GM19452 (cell line): ENCODE data around the gene MAN1A1.

Source experiments
- ATAC-seq: cut with Tn5 transposase; IDR thresholded peaks from one replicate; pipeline ENCODE4 v1.9.1; 2021; ENCODE audit not compliant: unreplicated experiment

The MAN1A1 gene

DNA sequence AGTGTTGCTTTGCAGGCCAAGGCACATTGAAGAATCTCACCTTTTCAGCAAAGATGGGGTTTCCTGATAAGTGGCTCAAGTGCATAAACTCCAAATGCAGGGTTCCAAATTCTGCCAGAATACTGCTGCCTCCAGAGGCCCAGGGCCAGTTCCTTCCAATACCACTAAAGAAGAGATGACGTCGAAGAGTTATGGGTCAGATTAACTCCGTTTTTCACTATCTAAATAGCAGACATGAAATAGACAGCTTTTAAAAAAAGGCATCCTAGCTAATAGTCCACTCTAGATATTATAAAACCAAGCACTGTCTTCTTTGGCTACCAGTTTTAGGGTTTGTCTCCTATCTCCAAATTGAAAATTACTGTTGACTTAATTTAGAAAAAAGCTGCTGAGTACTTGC, 144.8 kb downstream of the MAN1A1 start:
- ATAC-seq, result no peak

DNA sequence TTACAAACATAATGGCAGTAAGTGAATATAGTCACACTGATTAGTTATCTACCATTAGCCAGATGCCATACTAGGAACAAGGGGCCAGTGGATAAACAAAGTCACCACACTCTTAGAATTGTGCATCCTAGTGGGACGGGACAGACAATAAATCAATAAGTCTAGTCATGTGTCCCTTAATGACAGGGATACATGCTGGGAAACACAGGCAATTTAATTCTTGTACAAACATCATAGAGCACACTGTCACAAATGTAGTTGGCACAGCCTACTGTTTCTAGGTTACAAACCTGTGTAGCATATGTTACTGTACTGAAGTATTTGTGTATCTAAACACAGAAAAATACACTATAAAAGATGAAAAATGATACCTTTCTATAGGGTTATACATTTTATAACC, 148.1 kb downstream of the MAN1A1 start:
- no peak for ATAC-seq

DNA sequence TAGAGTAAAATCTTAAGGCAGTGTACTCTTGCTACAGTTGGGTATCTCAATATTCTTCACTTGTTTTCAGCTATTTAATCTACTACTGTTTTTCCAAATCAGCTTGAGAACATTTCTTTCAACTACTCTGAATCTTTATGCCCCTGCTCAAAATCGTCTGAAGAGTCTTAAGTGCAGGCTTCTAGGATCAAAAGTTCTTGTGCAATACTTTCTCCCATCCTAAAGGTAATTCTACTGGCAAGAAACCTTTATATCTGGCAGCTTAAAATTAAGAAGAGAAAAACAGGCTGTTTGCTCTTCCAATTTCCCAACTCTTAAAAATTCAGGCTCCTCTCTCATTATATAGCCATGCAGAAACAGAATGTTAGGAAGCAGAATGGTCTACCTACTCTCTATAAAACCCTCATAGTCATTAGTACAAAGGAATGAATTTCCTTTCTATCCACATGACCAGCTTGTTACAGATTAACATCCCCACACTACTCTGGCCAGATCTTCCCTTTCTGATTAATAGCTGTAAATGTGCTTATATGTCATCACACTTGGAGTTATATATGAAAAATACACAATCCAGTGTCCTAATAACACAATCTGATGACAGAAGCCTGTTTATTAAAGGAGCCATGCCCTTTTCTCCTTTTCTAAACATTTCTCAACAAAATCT, 148.9 kb downstream of the MAN1A1 start:
- no peak for ATAC-seq

DNA sequence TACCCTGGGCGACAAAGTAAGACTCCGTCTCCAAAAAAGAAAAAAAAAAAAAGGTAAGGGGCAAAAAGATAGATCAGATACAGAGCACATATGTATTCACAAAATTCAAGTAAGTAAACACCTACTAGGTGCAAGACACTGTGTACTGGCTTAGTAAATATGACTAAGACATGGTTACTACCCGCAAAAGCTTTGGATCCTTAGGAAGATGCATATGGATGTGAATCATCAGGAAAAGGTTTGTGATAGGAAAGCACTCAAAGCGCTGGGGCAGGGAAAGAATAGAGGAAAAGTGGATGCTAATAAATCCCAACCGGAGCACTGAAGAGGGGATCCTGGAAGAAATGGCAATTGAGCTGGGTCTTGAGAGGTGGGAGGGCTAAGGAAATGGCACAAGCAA, 152.3 kb downstream of the MAN1A1 start:
- ATAC-seq, result no peak

DNA sequence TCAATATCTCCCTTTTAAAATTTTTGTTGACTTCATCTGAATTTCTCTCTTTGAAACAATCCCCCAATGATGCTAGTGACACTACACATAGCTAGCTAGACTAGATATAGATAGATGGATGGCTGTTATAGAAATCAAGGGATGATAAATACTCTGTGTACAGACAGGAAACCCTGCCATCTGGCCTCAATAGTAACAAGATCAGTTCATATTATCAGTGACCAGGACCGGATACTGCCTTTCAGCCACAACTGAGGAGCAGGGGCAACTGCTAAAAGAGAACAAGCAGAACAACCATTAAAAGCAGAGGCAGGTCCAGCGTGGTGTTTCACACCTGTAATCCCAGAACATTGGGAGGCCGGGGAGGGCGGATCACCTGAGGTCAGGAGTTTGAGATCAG, 152.8 kb downstream of the MAN1A1 start:
- ATAC-seq, result no peak

DNA sequence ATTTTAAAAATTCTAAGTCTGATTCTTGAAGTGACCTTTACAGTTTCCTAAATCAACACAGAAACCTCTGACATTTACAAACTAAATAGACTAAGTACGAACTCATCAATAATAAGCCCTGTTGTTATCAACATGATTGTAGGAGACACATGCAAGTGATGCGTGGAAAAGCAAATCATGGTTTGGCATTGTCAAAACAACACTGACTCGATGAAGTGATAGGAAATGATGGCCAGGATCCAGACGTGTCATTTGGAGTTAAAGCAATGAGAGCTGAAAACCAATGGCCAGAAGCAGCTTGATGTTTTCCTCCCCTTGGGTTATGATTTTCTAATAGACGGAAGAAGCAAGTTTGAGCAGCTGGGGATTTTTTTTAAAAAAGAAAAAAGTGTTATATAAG, 153.7 kb downstream of the MAN1A1 start:
- ATAC-seq, result no peak

DNA sequence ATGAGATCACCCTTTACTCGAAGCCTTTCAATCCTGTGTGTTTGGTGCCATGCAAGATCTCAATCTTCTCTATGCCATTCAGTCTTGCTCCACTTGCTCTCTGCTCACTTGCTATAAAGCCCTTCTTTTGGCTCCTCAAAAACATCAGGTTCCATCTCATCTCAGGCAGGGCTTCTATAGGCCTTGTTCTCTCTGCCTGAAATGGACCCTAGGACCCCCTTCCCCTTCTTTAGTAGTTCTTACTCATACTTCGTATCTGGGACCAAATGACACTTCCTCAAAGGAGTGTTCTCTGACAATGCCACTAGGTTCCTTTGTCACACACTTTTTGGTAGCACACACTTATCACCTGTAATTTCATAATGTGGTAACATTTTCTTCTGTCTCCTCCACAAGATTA, 154.4 kb downstream of the MAN1A1 start:
- ATAC-seq, result no peak

DNA sequence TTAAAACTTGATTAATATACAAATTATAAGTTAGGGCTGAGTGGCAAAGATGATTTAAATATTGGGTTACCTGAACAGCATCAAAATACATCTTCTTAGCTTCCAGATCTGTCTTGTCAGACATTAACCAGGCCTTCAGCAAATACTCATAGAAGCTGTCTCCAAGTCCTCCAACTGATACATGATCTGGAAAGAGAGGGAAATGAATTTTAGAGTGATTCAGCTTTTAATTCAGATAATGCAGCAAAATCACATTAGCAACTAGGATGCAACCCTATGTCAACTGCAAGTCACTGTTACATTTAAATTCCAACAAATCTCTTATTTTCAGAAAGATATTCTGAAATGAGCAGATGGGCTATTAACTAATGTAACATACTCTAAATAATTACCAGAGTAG, 155.9 kb downstream of the MAN1A1 start:
- no peak for ATAC-seq

DNA sequence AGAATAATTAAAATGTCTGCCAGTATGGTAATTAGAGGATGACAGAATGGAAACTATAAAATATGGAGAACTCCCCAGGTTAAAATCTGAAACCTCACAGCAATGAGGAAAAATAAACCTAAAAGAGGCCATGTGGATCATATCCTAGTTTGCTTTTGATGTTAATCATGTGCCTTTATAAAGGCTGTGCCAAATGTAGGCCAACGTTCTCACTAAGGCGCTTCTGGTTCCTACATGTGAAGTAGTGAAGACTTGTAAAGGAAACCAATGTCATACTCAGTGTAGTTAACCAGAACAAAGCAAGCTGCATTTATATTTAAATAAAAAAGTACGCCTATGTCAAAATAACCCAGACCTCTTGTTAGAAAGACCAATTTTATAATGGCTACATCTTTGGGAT, 157.4 kb downstream of the MAN1A1 start:
- no peak for ATAC-seq

DNA sequence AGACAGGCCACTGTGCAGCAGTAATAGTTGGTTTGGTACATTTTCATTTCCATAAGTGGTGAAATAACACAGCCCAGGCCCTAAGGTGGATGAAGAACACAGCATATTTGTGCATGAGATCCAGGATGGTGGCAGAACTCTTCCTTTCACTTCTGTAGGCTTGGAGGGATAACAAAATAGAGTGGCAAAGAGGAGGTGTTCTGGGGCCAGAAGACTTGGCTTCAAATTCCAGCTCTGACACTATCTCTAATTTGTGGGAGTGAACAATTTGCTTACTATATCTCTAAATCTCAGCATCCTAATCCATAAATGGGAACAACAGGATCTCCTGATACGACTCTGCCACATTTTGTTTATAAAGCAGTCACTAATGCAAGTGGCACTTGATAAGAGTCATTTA, 159.4 kb downstream of the MAN1A1 start:
- ATAC-seq, result no peak

DNA sequence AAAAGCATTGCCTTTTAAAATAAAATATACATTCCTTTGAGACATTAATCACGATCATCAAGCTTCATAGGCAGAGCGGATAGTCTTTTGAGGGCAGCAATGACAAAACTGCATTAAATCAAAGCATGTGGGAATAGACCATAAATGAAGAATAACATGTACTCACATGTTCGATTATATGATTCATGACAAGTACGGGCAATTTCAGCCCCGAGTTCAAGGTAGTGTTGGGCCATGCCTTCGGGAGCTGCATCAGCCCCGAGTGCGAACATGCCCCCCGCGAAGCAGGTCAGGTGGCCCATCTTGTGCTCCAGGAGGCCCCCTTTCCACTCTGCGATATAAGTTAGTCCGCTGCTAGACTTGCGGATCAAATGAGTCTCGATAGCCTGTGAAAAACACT, 160.1 kb downstream of the MAN1A1 start:
- ATAC-seq, result no peak

DNA sequence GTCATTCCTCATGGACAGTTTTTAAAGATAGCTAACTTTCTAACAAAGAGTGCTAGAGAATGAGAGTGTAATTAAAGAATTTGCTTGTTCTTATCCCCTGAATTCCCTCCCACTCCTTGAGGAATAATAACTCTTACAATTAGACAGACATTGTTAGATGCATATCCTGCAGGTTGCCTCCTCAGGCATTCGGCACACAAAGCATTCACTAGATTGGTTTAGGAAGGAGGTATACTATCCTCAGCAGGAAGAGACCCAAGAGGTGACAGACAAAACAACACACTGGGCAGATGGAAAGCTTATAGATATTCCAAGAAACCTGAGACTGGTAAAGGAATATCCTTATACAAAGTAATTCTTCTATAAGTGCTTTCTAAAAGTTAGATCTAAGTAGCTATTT, 162.0 kb downstream of the MAN1A1 start:
- no peak for ATAC-seq

DNA sequence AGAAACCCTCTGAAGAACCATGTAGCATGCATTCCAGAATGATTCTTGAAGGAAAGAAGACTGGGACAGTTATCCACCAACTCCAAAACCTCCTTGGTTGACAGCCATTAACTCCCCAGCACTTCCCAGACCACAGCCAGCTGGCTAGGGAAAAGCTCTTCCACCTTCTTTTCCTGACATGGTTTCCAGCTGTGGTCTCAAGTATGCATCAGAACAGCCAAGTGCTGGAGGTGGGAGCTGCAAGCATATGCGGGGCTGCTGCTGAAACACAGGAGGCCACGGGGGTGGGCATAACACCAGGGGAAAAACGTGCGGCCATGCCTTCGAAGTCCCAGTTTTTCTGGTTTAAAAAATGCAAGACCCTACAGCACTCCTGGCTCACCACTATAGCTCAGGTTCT, 163.1 kb downstream of the MAN1A1 start:
- ATAC-seq, result no peak

DNA sequence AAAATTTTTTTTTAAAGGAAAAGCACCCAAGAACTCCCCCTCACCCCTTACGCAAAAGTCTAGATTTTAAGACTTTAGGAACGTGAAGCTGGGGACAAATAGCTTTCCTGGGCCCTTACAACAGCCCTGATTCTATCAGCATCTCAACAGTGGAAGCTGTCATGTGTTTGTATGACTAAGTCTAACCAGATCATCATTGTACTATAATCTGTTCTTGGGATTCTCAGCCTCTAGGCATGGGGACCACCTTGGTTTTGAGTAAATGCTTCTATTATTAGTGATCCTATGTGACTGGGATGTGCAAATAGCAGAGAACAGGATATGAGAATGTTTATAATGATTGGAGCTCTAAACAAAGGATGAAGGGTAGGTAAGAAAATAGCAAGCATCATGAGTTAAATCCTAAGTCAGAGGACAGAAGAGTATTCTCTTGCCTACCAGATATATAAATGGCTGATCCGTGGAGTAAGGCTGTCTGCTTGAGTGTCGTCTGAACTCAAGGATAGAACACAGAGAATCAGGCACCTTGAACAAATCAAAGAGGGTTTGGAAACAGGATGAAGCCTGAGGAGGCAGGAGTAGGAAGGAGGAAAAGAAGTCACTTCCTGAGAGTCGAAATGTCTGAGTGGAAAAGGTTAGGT, 165.4 kb downstream of the MAN1A1 start:
- no peak for ATAC-seq

DNA sequence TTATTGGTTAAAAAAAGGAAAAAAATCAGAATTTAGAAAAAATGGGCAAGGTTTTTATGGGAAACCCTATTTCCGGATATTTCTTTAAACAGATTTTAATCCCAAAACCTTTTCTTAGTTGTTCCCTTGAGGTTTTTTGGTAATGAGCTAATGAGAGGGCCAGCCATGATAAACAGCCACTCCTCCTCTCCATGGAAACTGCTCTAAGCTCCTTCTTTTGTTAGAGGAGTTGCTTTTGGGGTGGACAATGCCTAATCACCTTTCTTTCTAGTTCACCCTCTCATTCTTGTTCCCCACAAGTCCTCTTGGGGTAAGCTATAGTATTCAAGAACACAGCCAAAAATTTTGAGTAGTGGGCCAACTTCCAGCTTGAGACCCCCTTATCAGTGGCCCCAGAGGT, 166.1 kb downstream of the MAN1A1 start:
- ATAC-seq, result no peak

DNA sequence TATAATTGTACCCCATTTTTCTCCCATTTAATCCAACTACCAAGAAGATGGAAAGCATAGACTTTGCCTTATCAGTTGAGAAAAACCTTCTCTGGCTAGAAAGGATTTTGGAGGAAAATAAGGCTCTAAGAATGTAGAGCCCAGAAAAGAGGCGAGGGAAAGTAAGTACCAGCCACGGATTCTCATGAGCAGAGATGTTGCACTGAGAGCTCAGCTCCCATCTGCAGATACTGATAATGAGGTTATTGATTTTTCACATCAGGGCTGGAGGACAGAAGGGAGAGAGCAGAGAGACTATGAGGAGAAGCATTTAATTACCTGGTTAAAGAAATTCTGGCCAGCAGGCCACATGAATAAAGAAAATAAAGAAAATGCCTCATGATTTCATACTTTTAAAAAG, 166.7 kb downstream of the MAN1A1 start:
- no peak for ATAC-seq

DNA sequence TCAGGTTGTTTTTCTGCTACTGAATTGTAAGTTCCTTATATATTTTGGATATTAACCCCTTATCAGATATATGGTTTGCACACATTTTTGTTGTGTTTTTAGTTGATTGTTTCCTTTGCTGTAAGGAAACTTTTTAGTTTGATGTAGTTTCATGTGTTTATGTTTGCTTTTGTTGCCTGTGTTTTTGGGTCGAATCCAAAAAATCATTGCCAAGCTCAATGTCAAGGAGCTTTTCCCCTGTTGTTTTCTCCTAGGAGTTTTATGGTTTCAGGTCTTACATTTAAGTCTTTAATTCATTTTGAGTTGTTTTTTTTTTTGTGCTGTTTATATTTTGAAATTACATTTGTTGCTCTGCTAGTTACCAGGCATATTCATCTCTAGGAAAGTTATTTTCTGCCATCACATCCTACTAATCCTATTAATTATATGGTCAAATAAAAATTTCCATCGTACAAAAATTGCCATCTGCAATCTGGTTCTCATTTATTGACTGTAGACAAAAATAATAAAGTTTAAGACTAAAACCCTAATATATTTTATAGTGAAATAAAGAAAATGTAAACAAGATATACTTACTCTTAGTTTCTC, 167.3 kb downstream of the MAN1A1 start:
- ATAC-seq, result no peak

DNA sequence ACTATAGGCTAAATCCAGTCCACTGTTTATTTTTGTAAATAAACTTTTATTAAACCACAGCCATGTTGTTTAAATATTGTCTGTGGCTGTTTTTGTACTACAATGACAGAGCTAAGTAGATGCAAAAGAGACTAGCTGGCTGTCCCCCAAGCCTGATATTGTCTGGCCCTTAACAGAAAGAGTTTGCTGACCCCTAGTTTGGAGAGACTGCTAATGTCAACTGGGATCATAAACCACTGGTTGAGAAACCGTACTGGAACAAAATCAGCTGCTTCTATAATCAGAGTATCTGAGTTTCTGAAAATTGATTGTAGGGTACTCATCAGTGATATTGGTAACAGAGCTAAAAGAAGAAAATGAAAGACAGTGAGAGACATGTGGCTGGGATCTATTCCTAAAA, 168.5 kb downstream of the MAN1A1 start:
- no peak for ATAC-seq

DNA sequence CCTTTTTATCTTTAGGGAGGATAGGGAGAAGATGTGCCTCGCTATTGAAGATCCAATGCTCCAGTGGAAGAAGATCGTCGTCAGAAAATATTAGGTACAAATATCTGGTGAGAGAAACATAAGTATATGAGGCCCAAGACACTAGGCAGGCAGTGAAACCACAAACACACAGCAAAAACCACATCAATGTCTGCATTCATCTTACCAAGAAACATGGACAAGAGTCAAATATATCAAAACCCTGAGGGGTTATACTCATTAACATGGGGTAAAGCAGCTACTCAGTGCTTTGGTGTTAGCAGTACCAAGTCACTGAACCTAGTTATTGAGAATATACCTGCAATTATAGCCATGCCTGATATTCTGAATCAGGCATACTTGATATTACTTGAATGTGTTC, 169.7 kb downstream of the MAN1A1 start:
- no peak for ATAC-seq

DNA sequence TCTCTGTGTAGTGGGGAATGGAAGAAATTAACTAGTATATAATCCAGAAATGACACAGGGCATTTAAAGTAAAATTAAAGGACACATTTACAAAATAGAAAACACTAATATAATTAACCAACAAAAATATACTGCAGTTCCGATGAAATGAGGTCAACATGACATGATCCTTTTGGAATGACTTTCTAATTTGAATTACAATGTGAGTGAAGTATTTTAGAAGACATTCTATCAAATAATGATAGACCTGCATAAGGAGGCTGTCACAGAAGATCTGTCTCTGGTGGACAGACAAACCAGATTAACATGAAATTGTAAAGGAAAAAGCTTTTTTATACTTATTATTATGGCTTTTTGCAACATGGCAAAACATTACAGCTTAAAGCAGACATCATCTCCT, 170.5 kb downstream of the MAN1A1 start:
- ATAC-seq, result no peak

DNA sequence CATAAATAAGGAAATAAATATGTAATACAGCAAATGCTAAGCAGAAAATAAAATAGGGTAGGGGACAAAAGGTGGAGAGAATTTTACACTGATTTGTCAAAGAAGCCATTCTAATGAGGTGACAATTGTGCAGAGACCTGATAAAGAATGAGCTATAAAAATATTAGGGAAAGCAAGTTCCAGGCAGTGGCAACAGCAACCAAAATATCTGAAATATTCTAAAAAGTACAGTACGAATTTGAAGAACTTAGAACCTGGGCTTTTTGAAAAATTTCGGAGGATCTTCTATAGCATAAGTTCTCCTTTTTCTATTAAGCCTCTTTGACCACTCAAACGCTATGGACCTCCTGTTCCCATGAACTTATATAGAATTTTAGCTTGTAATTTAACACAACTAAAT, 173.1 kb downstream of the MAN1A1 start:
- ATAC-seq, result no peak

DNA sequence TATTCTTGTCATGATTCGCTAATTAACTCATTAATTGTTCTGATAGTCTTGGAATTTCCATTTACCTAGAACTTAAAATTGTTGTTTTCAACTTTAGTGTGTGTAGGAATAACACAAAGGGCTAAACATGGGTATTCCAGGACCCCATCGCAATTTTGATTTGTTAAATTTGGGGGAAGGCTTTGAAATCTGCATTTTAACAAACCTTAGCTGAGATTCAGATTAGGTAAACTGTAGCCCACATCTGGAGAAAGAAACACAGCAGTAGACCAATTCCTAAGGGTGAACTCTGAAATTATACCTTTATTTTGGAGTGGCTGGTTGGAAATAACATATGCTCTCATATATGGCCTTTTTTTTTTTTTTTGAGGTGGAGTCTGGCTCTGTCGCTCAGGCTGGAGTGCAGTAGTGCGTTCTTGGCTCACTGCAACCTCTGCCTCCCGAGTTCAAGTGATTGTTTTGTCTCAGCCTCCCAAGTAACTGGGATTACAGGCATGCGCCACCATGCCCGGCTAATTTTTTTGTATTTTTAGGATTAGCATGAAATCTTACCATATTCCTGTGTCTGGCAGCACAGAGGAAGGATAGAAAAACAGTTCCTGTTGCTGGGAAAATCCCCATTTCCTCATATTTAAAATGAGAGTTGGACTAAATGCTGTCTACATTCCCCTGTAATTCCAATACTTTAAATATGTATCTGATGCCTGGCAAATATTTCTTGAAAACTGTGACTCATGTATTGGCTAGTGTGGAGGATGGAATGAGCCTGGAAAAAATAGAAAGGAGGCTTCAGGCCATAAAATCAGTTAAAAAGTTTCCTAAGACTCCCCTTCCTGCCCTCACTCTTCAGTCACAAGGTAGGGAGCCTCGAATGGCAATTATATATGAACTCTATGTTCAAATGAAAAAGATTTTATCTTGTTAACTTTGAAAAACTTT, 174.4 kb downstream of the MAN1A1 start:
- no peak for ATAC-seq
